Astrocyte (in vitro differentiated cells and primary cell): Measurements from ENCODE around the gene P4HB. TPM values are rescaled to one million over a fixed set of nuclear protein-coding genes. Genes with fewer than 3 reads are reported as not detected.

Experiments
- DNase-seq: peaks from one replicate; pipeline ENCODE4 v3.0.0-alpha.2; 2010; ENCODE audit warnings: low read depth
- FAIRE-seq: peaks from 2 replicates; lab custom pipeline; 2011; peaks lifted over from hg19 to GRCh38; lab: Jason Lieb, UNC
- H2AFZ ChIP-seq: 2 replicates; pipeline ENCODE4 v1.6.0; 2012; ENCODE audit warnings: low read depth, low read length, inconsistent platforms
- H3K27ac ChIP-seq: 2 replicates; pipeline ENCODE4 v1.5.1; 2011; ENCODE audit warnings: low read depth, low read length, inconsistent platforms
- H3K27me3 ChIP-seq: 2 replicates; pipeline ENCODE4 v1.6.0; 2011; ENCODE audit warnings: low read length, inconsistent platforms; ENCODE audit not compliant: insufficient read depth
- H3K36me3 ChIP-seq: 2 replicates; pipeline ENCODE4 v1.5.1; 2011; ENCODE audit warnings: low read length, inconsistent platforms; ENCODE audit not compliant: insufficient read depth
- H3K4me1 ChIP-seq: 2 replicates; pipeline ENCODE4 v1.5.1; 2011; ENCODE audit warnings: low read length, inconsistent platforms; ENCODE audit not compliant: insufficient read depth
- H3K4me2 ChIP-seq: 2 replicates; pipeline ENCODE4 v1.6.0; 2012; ENCODE audit warnings: low read length, inconsistent platforms
- H3K4me3 ChIP-seq: 2 replicates; pipeline ENCODE4 v1.5.1; 2011; ENCODE audit warnings: low read depth, mild to moderate bottlenecking, low read length, inconsistent platforms; ENCODE audit not compliant: insufficient read depth
- H3K79me2 ChIP-seq: 2 replicates; pipeline ENCODE4 v1.6.0; 2012; ENCODE audit warnings: mild to moderate bottlenecking, low read length, inconsistent platforms; ENCODE audit not compliant: insufficient read depth
- H3K9ac ChIP-seq: 2 replicates; pipeline ENCODE4 v1.6.0; 2012; ENCODE audit warnings: mild to moderate bottlenecking, low read length, inconsistent platforms
- H3K9me3 ChIP-seq: 2 replicates; pipeline ENCODE4 v1.5.1; 2012; ENCODE audit warnings: low read depth, mild to moderate bottlenecking, low read length, inconsistent platforms; ENCODE audit not compliant: insufficient read depth
- H4K20me1 ChIP-seq: 2 replicates; pipeline ENCODE4 v1.6.0; 2012; ENCODE audit warnings: low read length, inconsistent platforms; ENCODE audit not compliant: insufficient read depth
- H3K27ac Mint-ChIP-seq: one replicate; pipeline ENCODE4 v1.8.0; 2021; ENCODE audit warnings: mild to moderate bottlenecking, mixed read lengths; ENCODE audit not compliant: unreplicated experiment
- H3K27me3 Mint-ChIP-seq: one replicate; pipeline ENCODE4 v1.8.0; 2021; ENCODE audit warnings: low read depth, mixed read lengths; ENCODE audit not compliant: unreplicated experiment
- H3K36me3 Mint-ChIP-seq: one replicate; pipeline ENCODE4 v1.8.0; 2021; ENCODE audit warnings: low read depth, mixed read lengths; ENCODE audit not compliant: unreplicated experiment
- H3K4me1 Mint-ChIP-seq: one replicate; pipeline ENCODE4 v1.8.0; 2021; ENCODE audit warnings: low read depth, mixed read lengths; ENCODE audit not compliant: unreplicated experiment
- H3K4me3 Mint-ChIP-seq: one replicate; pipeline ENCODE4 v1.8.0; 2021; ENCODE audit warnings: mild to moderate bottlenecking, moderate library complexity, mixed read lengths; ENCODE audit not compliant: unreplicated experiment
- H3K9me3 Mint-ChIP-seq: one replicate; pipeline ENCODE4 v1.8.0; 2021; ENCODE audit warnings: mild to moderate bottlenecking, mixed read lengths; ENCODE audit not compliant: unreplicated experiment
- CTCF ChIP-seq: IDR thresholded peaks from 2 replicates; pipeline ENCODE4 v1.5.1; 2011; ENCODE audit warnings: low read depth, mild to moderate bottlenecking, inconsistent platforms, low read length, moderate library complexity; ENCODE audit not compliant: insufficient read depth
- EZH2 ChIP-seq: IDR thresholded peaks from 2 replicates; pipeline ENCODE4 v1.6.1; 2012; ENCODE audit warnings: mild to moderate bottlenecking, low read length, inconsistent platforms; ENCODE audit not compliant: insufficient read depth
- total RNA-seq: library from RNA; stranded (reverse); gene quantifications from 2 replicates; pipeline ENCODE4 v1.2.1, GENCODE V29; 2021

The P4HB gene
- total RNA-seq, 1 donor from 2014 or later = 1,268 TPM

- DNase-seq (no peak), FAIRE-seq (no peak)
- H4K20me1 ChIP-seq = no peaks in the 10 kb centered on the region
- no peak overlapping the region for H3K4me3 ChIP-seq
- H3K27me3 Mint-ChIP-seq = peaks cover 44% of the 10 kb centered on the region
- H3K27me3 ChIP-seq = peaks cover 31% of the 10 kb centered on the region
- no peaks in the 10 kb centered on the region for H3K4me1 ChIP-seq
- H3K36me3 ChIP-seq = no peaks in the 10 kb centered on the region
- H3K27ac ChIP-seq = no peak overlapping the region
- H3K9ac ChIP-seq = no peak overlapping the region
- H3K4me1 Mint-ChIP-seq = no peaks in the 10 kb centered on the region
- H3K79me2 ChIP-seq = no peaks in the 10 kb centered on the region
- peaks cover 6% of the 10 kb centered on the region for H3K9me3 Mint-ChIP-seq
- H3K4me3 Mint-ChIP-seq = no peak overlapping the region
- TF ChIP-seq EZH2 (no peak), CTCF (no peak)
- no peak overlapping the region for H2AFZ ChIP-seq
- H3K4me2 ChIP-seq = no peak overlapping the region
- H3K9me3 ChIP-seq = no peaks in the 10 kb centered on the region
- no peak overlapping the region for H3K27ac Mint-ChIP-seq
- H3K36me3 Mint-ChIP-seq = peaks cover 3% of the 10 kb centered on the region
These were observed 59.0 kb downstream of the P4HB start for GRCh38 chr17:81801327-81801726.

GRCh38 chr17:81794509-81794908 lies 65.8 kb downstream of the P4HB start:
- H3K79me2 ChIP-seq = no peaks in the 10 kb centered on the region
- Mint-ChIP-seq H3K27me3 (peaks cover 4% of the 10 kb centered on the region), H3K4me1 (no peaks in the 10 kb centered on the region), H3K4me3 (no peak overlapping the region), H3K27ac (no peak overlapping the region), H3K36me3 (no peaks in the 10 kb centered on the region), H3K9me3 (peaks cover under 1% of the 10 kb centered on the region)
- no peaks in the 10 kb centered on the region for H3K27me3 ChIP-seq
- no peak for TF ChIP-seq EZH2
- no peak for TF ChIP-seq CTCF
- no peak overlapping the region for H3K4me2 ChIP-seq
- H3K4me3 ChIP-seq = no peak overlapping the region
- H3K27ac ChIP-seq = no peak overlapping the region
- no peak overlapping the region for H3K9ac ChIP-seq
- no peaks in the 10 kb centered on the region for H4K20me1 ChIP-seq
- FAIRE-seq (no peak), DNase-seq (no peak)
- no peaks in the 10 kb centered on the region for H3K36me3 ChIP-seq
- H3K9me3 ChIP-seq = peaks cover 5% of the 10 kb centered on the region
- no peaks in the 10 kb centered on the region for H3K4me1 ChIP-seq
- H2AFZ ChIP-seq = no peak overlapping the region

- H4K20me1 ChIP-seq = no peaks in the 10 kb centered on the region
- H3K27me3 Mint-ChIP-seq = peaks cover under 1% of the 10 kb centered on the region
- H3K27ac Mint-ChIP-seq = no peak overlapping the region
These were observed 66.3 kb downstream of the P4HB start for GRCh38 chr17:81794074-81794476.

More at GRCh38 chr17:81794074-81794476, 66.3 kb downstream of the P4HB start:
- H3K79me2 ChIP-seq = no peaks in the 10 kb centered on the region
- FAIRE-seq (no peak), DNase-seq (no peak)
- H3K36me3 Mint-ChIP-seq = no peaks in the 10 kb centered on the region
- no peaks in the 10 kb centered on the region for H3K9me3 Mint-ChIP-seq
- H3K4me3 Mint-ChIP-seq = no peak overlapping the region
- no peak overlapping the region for H3K27ac ChIP-seq
- no peak overlapping the region for H3K4me3 ChIP-seq
- H3K4me1 ChIP-seq = no peaks in the 10 kb centered on the region
- H3K27me3 ChIP-seq = no peaks in the 10 kb centered on the region
- no peak overlapping the region for H3K4me2 ChIP-seq
- TF ChIP-seq CTCF (no peak), EZH2 (no peak)
- peaks cover 5% of the 10 kb centered on the region for H3K9me3 ChIP-seq
- H2AFZ ChIP-seq = no peak overlapping the region
- no peak overlapping the region for H3K9ac ChIP-seq
- no peaks in the 10 kb centered on the region for H3K4me1 Mint-ChIP-seq
- no peaks in the 10 kb centered on the region for H3K36me3 ChIP-seq
